Measurements from ENCODE around the gene PIK3IP1.

Gene PIK3IP1

GRCh38 chr22:31292236-31292989, at the start of gene PIK3IP1:
Gene PIK3IP1 (minus strand): TSS chr22:31292488. CDS start chr22:31292344, 144 bp downstream.
- POLR2A ChIA-PET (ENCODE audit: low non-redundant PET) = interaction anchor here (1.4 kb wide), 1 partner anchor 44 kb away, joined by 4 read pairs; no protein-coding TSS in a partner anchor
- TF ChIP-seq CTCF (conservative IDR thresholded peaks at IDR 0.05; ENCODE audit: low read depth) = no peak
- peak within 1 kb of the TSS; percentile 85 for H3K27ac ChIP-seq
- DNase-seq (ENCODE audit: low spot score) = peak; percentile 65
- CTCF ChIA-PET = interaction anchor here (0.6 to 1.0 kb wide), 3 partner anchors 11 to 373 kb away, joined by 3 read pairs; no protein-coding TSS in a partner anchor

GRCh38 chr22:31341386-31342088, 49.2 kb upstream of the PIK3IP1 start:
- peak overlapping the region; percentile 97 for H3K27ac ChIP-seq
- CTCF ChIA-PET = interaction anchor here (0.6 to 1.6 kb wide), 2 partner anchors 29 to 305 kb away, joined by 4 to 5 read pairs; no protein-coding TSS in a partner anchor
- POLR2A ChIA-PET (ENCODE audit: low non-redundant PET) = no interaction called here
- no peak for TF ChIP-seq CTCF (conservative IDR thresholded peaks at IDR 0.05; ENCODE audit: low read depth)
- no peak for DNase-seq (ENCODE audit: low spot score)

GRCh38 chr22:31340765-31341247, 48.5 kb upstream of the PIK3IP1 start:
- POLR2A ChIA-PET (ENCODE audit: low non-redundant PET) = no interaction called here
- H3K27ac ChIP-seq = peak overlapping the region; percentile 97
- DNase-seq (ENCODE audit: low spot score) = no peak
- no peak for TF ChIP-seq CTCF (conservative IDR thresholded peaks at IDR 0.05; ENCODE audit: low read depth)
- CTCF ChIA-PET = no interaction called here

GRCh38 chr22:31340360-31340759, 48.1 kb upstream of the PIK3IP1 start:
- peak overlapping the region; percentile 41 for H3K27ac ChIP-seq
- ChIA-PET CTCF (no interaction called here), POLR2A (ENCODE audit: low non-redundant PET) (no interaction called here)
- no peak for TF ChIP-seq CTCF (conservative IDR thresholded peaks at IDR 0.05; ENCODE audit: low read depth)
- DNase-seq (ENCODE audit: low spot score) = no peak

GRCh38 chr22:31339148-31339832, 47.0 kb upstream of the PIK3IP1 start:
- TF ChIP-seq CTCF (conservative IDR thresholded peaks at IDR 0.05; ENCODE audit: low read depth) = no peak
- H3K27ac ChIP-seq = peak overlapping the region; percentile 41
- ChIA-PET CTCF (interaction anchor here (0.6 kb wide), 1 partner anchor 39 kb away, joined by 5 read pairs; no protein-coding TSS in a partner anchor), POLR2A (ENCODE audit: low non-redundant PET) (no interaction called here)
- DNase-seq (ENCODE audit: low spot score) = no peak

GRCh38 chr22:31337178-31337577, 44.9 kb upstream of the PIK3IP1 start:
- peak overlapping the region; percentile 46 for H3K27ac ChIP-seq
- CTCF ChIA-PET = no interaction called here
- no peak for TF ChIP-seq CTCF (conservative IDR thresholded peaks at IDR 0.05; ENCODE audit: low read depth)
- POLR2A ChIA-PET (ENCODE audit: low non-redundant PET) = no interaction called here
- peak; percentile 38 for DNase-seq (ENCODE audit: low spot score)

Measured in RWPE1 (cell line).